ENCODE measurements around the gene COLEC12. TPM values are rescaled to one million over a fixed set of nuclear protein-coding genes. Genes with fewer than 3 reads are reported as not detected.

COLEC12 gene
- total RNA-seq, 2 experiments from 2014 or later: not detected

DNA sequence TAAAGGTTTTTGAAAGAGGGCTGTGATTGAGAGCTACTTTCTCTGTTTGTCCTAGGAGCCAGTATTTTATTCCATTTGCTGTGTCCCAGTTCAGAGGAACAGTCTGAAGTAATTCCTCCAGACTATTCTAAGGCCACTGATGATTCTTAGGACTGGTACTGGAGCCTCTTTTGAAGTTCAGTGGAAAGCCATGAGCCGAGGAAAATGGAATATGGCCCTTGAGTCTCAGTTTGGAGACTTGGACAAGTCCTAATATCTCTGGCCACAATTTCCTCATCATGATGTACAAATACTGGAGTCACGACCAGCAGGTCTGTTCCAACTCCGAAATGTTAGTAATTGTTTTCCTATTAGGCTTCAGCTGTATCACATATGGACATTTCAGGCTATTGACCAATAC lies 7.1 kb upstream of the COLEC12 start:
- ChIA-PET CTCF (no interaction called here), POLR2A (no interaction called here)
- Mint-ChIP-seq H3K27me3 (peaks cover 12% of the 10 kb centered on the region), H3K36me3 (ENCODE audit: low read depth) (no peaks in the 10 kb centered on the region), H3K27ac (no peak overlapping the region), H3K9me3 (no peaks in the 10 kb centered on the region), H3K4me3 (no peak overlapping the region), H3K4me1 (ENCODE audit: low read depth) (no peaks in the 10 kb centered on the region)
- no peaks in the 10 kb centered on the region for H3K36me3 ChIP-seq (ENCODE audit: insufficient read depth, low read length)
- DNase-seq (no peak), ATAC-seq (ENCODE audit: poor library complexity) (no peak)
- H3K4me3 ChIP-seq (ENCODE audit: low read length): no peak overlapping the region
- no peaks in the 10 kb centered on the region for H3K9me3 ChIP-seq (ENCODE audit: control insufficient read depth in 1 of 2, insufficient read depth in 1 of 2, low read length in 2 of 2)
- no peaks in the 10 kb centered on the region for H3K27me3 ChIP-seq (ENCODE audit: control insufficient read depth in 1 of 2, insufficient read depth in 2 of 2, low read length in 2 of 2)
- TF ChIP-seq, protein P1, sequence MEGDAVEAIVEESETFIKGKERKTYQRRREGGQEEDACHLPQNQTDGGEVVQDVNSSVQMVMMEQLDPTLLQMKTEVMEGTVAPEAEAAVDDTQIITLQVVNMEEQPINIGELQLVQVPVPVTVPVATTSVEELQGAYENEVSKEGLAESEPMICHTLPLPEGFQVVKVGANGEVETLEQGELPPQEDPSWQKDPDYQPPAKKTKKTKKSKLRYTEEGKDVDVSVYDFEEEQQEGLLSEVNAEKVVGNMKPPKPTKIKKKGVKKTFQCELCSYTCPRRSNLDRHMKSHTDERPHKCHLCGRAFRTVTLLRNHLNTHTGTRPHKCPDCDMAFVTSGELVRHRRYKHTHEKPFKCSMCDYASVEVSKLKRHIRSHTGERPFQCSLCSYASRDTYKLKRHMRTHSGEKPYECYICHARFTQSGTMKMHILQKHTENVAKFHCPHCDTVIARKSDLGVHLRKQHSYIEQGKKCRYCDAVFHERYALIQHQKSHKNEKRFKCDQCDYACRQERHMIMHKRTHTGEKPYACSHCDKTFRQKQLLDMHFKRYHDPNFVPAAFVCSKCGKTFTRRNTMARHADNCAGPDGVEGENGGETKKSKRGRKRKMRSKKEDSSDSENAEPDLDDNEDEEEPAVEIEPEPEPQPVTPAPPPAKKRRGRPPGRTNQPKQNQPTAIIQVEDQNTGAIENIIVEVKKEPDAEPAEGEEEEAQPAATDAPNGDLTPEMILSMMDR (IDR thresholded peaks at IDR 0.05): no peak
- no peak overlapping the region for H3K27ac ChIP-seq (ENCODE audit: low read depth in 1 of 2, low read length in 2 of 2)
- H3K4me1 ChIP-seq (ENCODE audit: insufficient read depth, low read length): no peaks in the 10 kb centered on the region
- intact Hi-C loops (cut with DNase I, micrococcal nuclease): no loop called here

DNA sequence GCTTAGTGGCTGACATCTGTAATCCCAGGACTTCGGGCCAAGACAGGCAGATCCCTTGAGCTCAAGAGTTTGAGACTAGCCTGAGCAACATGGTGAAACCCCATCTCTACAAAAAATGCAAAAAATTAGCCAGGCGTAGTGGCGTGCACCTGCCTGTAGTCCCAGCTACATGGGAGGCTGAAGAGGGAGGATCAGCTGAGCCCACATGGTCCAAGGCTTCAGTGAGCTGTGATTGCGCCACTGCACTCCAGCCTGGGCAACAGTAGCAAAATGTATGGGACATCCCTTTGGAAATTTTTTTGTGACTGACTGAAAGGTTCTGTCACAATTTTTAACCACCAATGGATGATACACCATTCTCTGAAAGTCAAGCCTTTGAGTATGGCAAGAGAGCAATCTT lies 6.3 kb upstream of the COLEC12 start:
- no peaks in the 10 kb centered on the region for H3K9me3 Mint-ChIP-seq
- DNase-seq (no peak), ATAC-seq (ENCODE audit: poor library complexity) (no peak)
- H3K4me1 ChIP-seq (ENCODE audit: insufficient read depth, low read length): no peaks in the 10 kb centered on the region
- H3K9me3 ChIP-seq (ENCODE audit: control insufficient read depth in 1 of 2, insufficient read depth in 1 of 2, low read length in 2 of 2): no peaks in the 10 kb centered on the region
- H3K27ac Mint-ChIP-seq: no peak overlapping the region
- intact Hi-C loops (cut with DNase I, micrococcal nuclease): no loop called here
- no peaks in the 10 kb centered on the region for H3K27me3 ChIP-seq (ENCODE audit: control insufficient read depth in 1 of 2, insufficient read depth in 2 of 2, low read length in 2 of 2)
- H3K4me3 ChIP-seq (ENCODE audit: low read length): no peak overlapping the region
- peaks cover 12% of the 10 kb centered on the region for H3K27me3 Mint-ChIP-seq
- no peaks in the 10 kb centered on the region for H3K36me3 Mint-ChIP-seq (ENCODE audit: low read depth)
- no peak overlapping the region for H3K4me3 Mint-ChIP-seq
- CTCF ChIA-PET: no interaction called here
- TF ChIP-seq, protein P1 (IDR thresholded peaks at IDR 0.05): no peak
- no peaks in the 10 kb centered on the region for H3K4me1 Mint-ChIP-seq (ENCODE audit: low read depth)
- H3K27ac ChIP-seq (ENCODE audit: low read depth in 1 of 2, low read length in 2 of 2): no peak overlapping the region
- H3K36me3 ChIP-seq (ENCODE audit: insufficient read depth, low read length): no peaks in the 10 kb centered on the region
- POLR2A ChIA-PET: no interaction called here

DNA sequence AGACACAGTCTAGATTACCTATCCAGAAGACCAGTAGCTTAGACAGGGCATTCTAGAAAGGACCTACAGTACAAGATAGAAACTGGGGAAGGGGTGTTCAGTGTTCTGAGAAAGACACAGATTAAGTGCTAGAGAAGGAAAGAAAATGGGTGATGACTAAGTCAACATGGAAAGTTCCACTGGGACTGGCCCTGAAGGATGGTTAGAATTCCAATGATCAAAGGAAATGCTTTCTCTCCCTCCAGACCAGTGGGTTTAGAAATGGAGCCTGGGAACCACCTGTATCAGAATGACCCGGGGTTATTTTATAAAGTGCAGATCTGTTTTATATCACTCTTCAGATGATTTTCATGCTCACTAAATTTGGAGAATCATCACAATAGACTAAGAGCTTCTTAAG lies 5.8 kb upstream of the COLEC12 start:
- H3K4me3 Mint-ChIP-seq: no peak overlapping the region
- POLR2A ChIA-PET: no interaction called here

More for the DNA sequence above, 5.8 kb upstream of the COLEC12 start:
- peaks cover 18% of the 10 kb centered on the region for H3K27me3 Mint-ChIP-seq
- no peak overlapping the region for H3K27ac ChIP-seq (ENCODE audit: low read depth in 1 of 2, low read length in 2 of 2)
- TF ChIP-seq, protein P1 (IDR thresholded peaks at IDR 0.05): no peak
- no peak for DNase-seq
- no peaks in the 10 kb centered on the region for H3K9me3 ChIP-seq (ENCODE audit: control insufficient read depth in 1 of 2, insufficient read depth in 1 of 2, low read length in 2 of 2)
- no peak overlapping the region for H3K27ac Mint-ChIP-seq
- ATAC-seq (ENCODE audit: poor library complexity): no peak
- no peaks in the 10 kb centered on the region for H3K36me3 ChIP-seq (ENCODE audit: insufficient read depth, low read length)
- CTCF ChIA-PET: no interaction called here
- no peak overlapping the region for H3K4me3 ChIP-seq (ENCODE audit: low read length)
- intact Hi-C loops (cut with DNase I, micrococcal nuclease): no loop called here
- peaks cover 0 to 3% of the 10 kb centered on the region in 2 experiments for H3K27me3 ChIP-seq (ENCODE audit: control insufficient read depth in 1 of 2, insufficient read depth in 2 of 2, low read length in 2 of 2)
- H3K9me3 Mint-ChIP-seq: no peaks in the 10 kb centered on the region
- H3K4me1 Mint-ChIP-seq (ENCODE audit: low read depth): no peaks in the 10 kb centered on the region
- H3K4me1 ChIP-seq (ENCODE audit: insufficient read depth, low read length): no peaks in the 10 kb centered on the region
- H3K36me3 Mint-ChIP-seq (ENCODE audit: low read depth): no peaks in the 10 kb centered on the region

Measured in CD4-positive, alpha-beta T cell (primary cell).